Activated naive CD4-positive, alpha-beta T cell treated with anti-CD3 and anti-CD28 coated beads, Interleukin-2, amount 50 U/mL, for 72 hours (primary cell): ENCODE measurements around the gene IGSF21. TPM values are rescaled to one million over a fixed set of nuclear protein-coding genes. Genes with fewer than 3 reads are reported as not detected.
A peak's percentile ranks its signal among the peaks of the same experiment; 100 is the strongest.

Source experiments
- ATAC-seq, 2 donors: fragments of 150-1000 bp; cut with Tn5 transposase; 2 replicates each; pipeline ENCODE4 v1.10.0; 2021; ENCODE audit warnings: mild to moderate bottlenecking in 2 of 2, moderate library complexity in 2 of 2
- DNase-seq, 2 donors: peaks; one replicate each; pipeline ENCODE4 v3.0.0; 2021 to 2022; ENCODE audit warnings: low spot score in 2 of 2
- H3K27ac Mint-ChIP-seq, 2 donors: one replicate each; pipeline ENCODE4 v1.8.0; 2022; ENCODE audit warnings: mild to moderate bottlenecking in 2 of 2, mixed read lengths in 2 of 2
- H3K36me3 Mint-ChIP-seq, 2 donors: one replicate each; pipeline ENCODE4 v1.8.0; 2022; ENCODE audit warnings: mixed read lengths in 2 of 2
- H3K9me3 Mint-ChIP-seq, 2 donors: one replicate each; pipeline ENCODE4 v1.8.0; 2022; ENCODE audit warnings: mixed read lengths in 2 of 2
- total RNA-seq, 2 donors: library from RNA; stranded (reverse); gene quantifications; one replicate each; pipeline ENCODE4 v1.2.3, GENCODE V29; 2022

IGSF21 gene
- total RNA-seq = not detected

- ATAC-seq = no peak
- Mint-ChIP-seq H3K27ac (peak within 1 kb of the TSS in 1 of 2 donors; percentile 3), H3K36me3 (peaks cover 0 to 7% of the 10 kb centered on the region in 2 donors), H3K9me3 (no peaks in the 10 kb centered on the region)
- DNase-seq = peak in 1 of 2 donors; percentile 6
Measured at GRCh38 chr1:18107369-18108298, at the start of gene IGSF21. TSS of gene IGSF21 (plus strand) at chr1:18107798. CDS start at chr1:18108129, 331 bp downstream.

GRCh38 chr1:18058206-18058921 is 49.2 kb upstream of the IGSF21 start:
- H3K9me3 Mint-ChIP-seq = peaks cover 8 to 11% of the 10 kb centered on the region in 2 donors
- H3K27ac Mint-ChIP-seq = no peak overlapping the region
- ATAC-seq (no peak), DNase-seq (no peak)
- H3K36me3 Mint-ChIP-seq = peaks cover 0 to 4% of the 10 kb centered on the region in 2 donors

- H3K27ac Mint-ChIP-seq = no peak overlapping the region
- H3K36me3 Mint-ChIP-seq = peaks cover 0 to 7% of the 10 kb centered on the region in 2 donors
- ATAC-seq = no peak
- H3K9me3 Mint-ChIP-seq = peaks cover 11% of the 10 kb centered on the region in 2 donors
- no peak for DNase-seq
Measured at GRCh38 chr1:18058981-18059605, 48.5 kb upstream of the IGSF21 start.

GRCh38 chr1:18060366-18060765 is 47.2 kb upstream of the IGSF21 start:
- ATAC-seq (no peak), DNase-seq (no peak)

GRCh38 chr1:18062185-18062584 is 45.4 kb upstream of the IGSF21 start:
- no peak for DNase-seq
- H3K27ac Mint-ChIP-seq = no peak overlapping the region
- no peak for ATAC-seq
- H3K36me3 Mint-ChIP-seq = peaks cover 0 to 5% of the 10 kb centered on the region in 2 donors
- peaks cover 4 to 19% of the 10 kb centered on the region in 2 donors for H3K9me3 Mint-ChIP-seq

More at GRCh38 chr1:18060366-18060765, 47.2 kb upstream of the IGSF21 start:
- Mint-ChIP-seq H3K27ac (no peak overlapping the region), H3K36me3 (peaks cover 0 to 5% of the 10 kb centered on the region in 2 donors), H3K9me3 (peaks cover 4 to 11% of the 10 kb centered on the region in 2 donors)

- Mint-ChIP-seq H3K27ac (no peak overlapping the region), H3K36me3 (peaks cover 0 to 5% of the 10 kb centered on the region in 2 donors), H3K9me3 (peaks cover 8 to 23% of the 10 kb centered on the region in 2 donors)
- ATAC-seq (no peak), DNase-seq (no peak)
Measured at GRCh38 chr1:18064534-18064933, 43.1 kb upstream of the IGSF21 start.

- Mint-ChIP-seq H3K36me3 (peaks cover 0 to 5% of the 10 kb centered on the region in 2 donors), H3K27ac (no peak overlapping the region), H3K9me3 (peaks cover 12 to 26% of the 10 kb centered on the region in 2 donors)
- no peak for DNase-seq
- ATAC-seq = no peak
Measured at GRCh38 chr1:18066576-18066975, 41.0 kb upstream of the IGSF21 start.

GRCh38 chr1:18069903-18070302 is 37.7 kb upstream of the IGSF21 start:
- peaks cover 0 to 9% of the 10 kb centered on the region in 2 donors for H3K36me3 Mint-ChIP-seq
- ATAC-seq (peak in 1 of 2 donors; percentile 54), DNase-seq (no peak)

GRCh38 chr1:18072066-18072465 is 35.5 kb upstream of the IGSF21 start:
- Mint-ChIP-seq H3K27ac (no peak overlapping the region), H3K9me3 (peaks cover 9 to 11% of the 10 kb centered on the region in 2 donors), H3K36me3 (peaks cover 0 to 9% of the 10 kb centered on the region in 2 donors)
- DNase-seq (no peak), ATAC-seq (no peak)

More at GRCh38 chr1:18069903-18070302, 37.7 kb upstream of the IGSF21 start:
- Mint-ChIP-seq H3K9me3 (peaks cover 11 to 15% of the 10 kb centered on the region in 2 donors), H3K27ac (peak overlapping the region in 1 of 2 donors; percentile 53)

- H3K27ac Mint-ChIP-seq = no peak overlapping the region
- ATAC-seq = no peak
Measured at GRCh38 chr1:18073066-18073642, 34.4 kb upstream of the IGSF21 start.

GRCh38 chr1:18077657-18078215 is 29.9 kb upstream of the IGSF21 start:
- ATAC-seq (no peak), DNase-seq (no peak)
- Mint-ChIP-seq H3K9me3 (no peaks in the 10 kb centered on the region), H3K27ac (peak overlapping the region in 1 of 2 donors; percentile 44), H3K36me3 (peaks cover 0 to under 1% of the 10 kb centered on the region in 2 donors)

More at GRCh38 chr1:18073066-18073642, 34.4 kb upstream of the IGSF21 start:
- peaks cover 3 to 6% of the 10 kb centered on the region in 2 donors for H3K9me3 Mint-ChIP-seq
- H3K36me3 Mint-ChIP-seq = peaks cover 0 to 9% of the 10 kb centered on the region in 2 donors
- no peak for DNase-seq

GRCh38 chr1:18079941-18080735 is 27.5 kb upstream of the IGSF21 start:
- Mint-ChIP-seq H3K27ac (no peak overlapping the region), H3K9me3 (no peaks in the 10 kb centered on the region), H3K36me3 (no peaks in the 10 kb centered on the region)
- no peak for ATAC-seq
- no peak for DNase-seq

- no peak overlapping the region for H3K27ac Mint-ChIP-seq
- no peak for DNase-seq
- no peaks in the 10 kb centered on the region for H3K9me3 Mint-ChIP-seq
- H3K36me3 Mint-ChIP-seq = no peaks in the 10 kb centered on the region
- ATAC-seq = no peak
Measured at GRCh38 chr1:18085387-18086074, 22.1 kb upstream of the IGSF21 start.

- H3K9me3 Mint-ChIP-seq = no peaks in the 10 kb centered on the region
- no peak for ATAC-seq
- no peak for DNase-seq
- H3K27ac Mint-ChIP-seq = no peak overlapping the region
- no peaks in the 10 kb centered on the region for H3K36me3 Mint-ChIP-seq
Measured at GRCh38 chr1:18088077-18088594, 19.5 kb upstream of the IGSF21 start.

- ATAC-seq = no peak
- Mint-ChIP-seq H3K9me3 (peaks cover 3 to 6% of the 10 kb centered on the region in 2 donors), H3K27ac (no peak overlapping the region), H3K36me3 (no peaks in the 10 kb centered on the region)
- DNase-seq = no peak
Measured at GRCh38 chr1:18089488-18089887, 18.1 kb upstream of the IGSF21 start.
